ENCODE results near the gene RGS21. TPM values are rescaled to one million over a fixed set of nuclear protein-coding genes. Genes with fewer than 3 reads are reported as not detected.
"Not testable (repeated sequence)": the region's sequence is repeated elsewhere in the genome, so short reads cannot be mapped to it uniquely, and the experiment has no call there.

Gene RGS21
- total and polyA plus RNA-seq, 4 experiments from 2014 or later, result not detected

GRCh38 chr1:192303029-192303428 lies 13.8 kb upstream of the RGS21 start:
- Histone ChIP-seq H3K27me3 (ENCODE audit: insufficient read depth, low read length) (no peaks in the 10 kb centered on the region), H3K27ac (ENCODE audit: low read depth, low read length) (no peak overlapping the region), H3K9me3 (ENCODE audit: control insufficient read depth in 1 of 2, low read length in 2 of 2) (no peaks in the 10 kb centered on the region), H3K36me3 (ENCODE audit: insufficient read depth, low read length) (no peaks in the 10 kb centered on the region), H3K4me1 (ENCODE audit: insufficient read depth, low read length) (no peaks in the 10 kb centered on the region), H3K4me3 (ENCODE audit: low read length in 2 of 2) (no peak overlapping the region)
- ChIA-PET CTCF (ENCODE audit: partially characterized antibody) (no interaction called here), POLR2A (ENCODE audit: partially characterized antibody) (no interaction called here)
- no peak for DNase-seq
- Mint-ChIP-seq H3K27me3 (no peaks in the 10 kb centered on the region), H3K9me3 (peaks cover 0 to 13% (median 8%) of the 10 kb centered on the region in 8 donors), H3K4me1 (no peaks in the 10 kb centered on the region), H3K36me3 (no peaks in the 10 kb centered on the region), H3K4me3 (no peak overlapping the region), H3K27ac (no peak overlapping the region)
- intact Hi-C loops (cut with micrococcal nuclease), result no loop called here

GRCh38 chr1:192308314-192308713 lies 8.5 kb upstream of the RGS21 start:
- H3K9me3 ChIP-seq (ENCODE audit: control insufficient read depth in 1 of 2, low read length in 2 of 2); H3K4me3 Mint-ChIP-seq; H3K27me3 Mint-ChIP-seq; H3K27me3 ChIP-seq (ENCODE audit: insufficient read depth, low read length); H3K4me3 ChIP-seq (ENCODE audit: low read length in 2 of 2); intact Hi-C loops (cut with micrococcal nuclease); POLR2A ChIA-PET (ENCODE audit: partially characterized antibody); H3K27ac ChIP-seq (ENCODE audit: low read depth, low read length); H3K4me1 ChIP-seq (ENCODE audit: insufficient read depth, low read length); CTCF ChIA-PET (ENCODE audit: partially characterized antibody); H3K36me3 Mint-ChIP-seq; H3K27ac Mint-ChIP-seq; H3K36me3 ChIP-seq (ENCODE audit: insufficient read depth, low read length); H3K4me1 Mint-ChIP-seq; DNase-seq: not testable (repeated sequence)
- peaks cover 0 to 24% (median 12%) of the 10 kb centered on the region in 8 donors for H3K9me3 Mint-ChIP-seq

GRCh38 chr1:192311281-192311680 lies 5.5 kb upstream of the RGS21 start:
- Mint-ChIP-seq H3K4me3 (no peak overlapping the region), H3K36me3 (no peaks in the 10 kb centered on the region), H3K27ac (no peak overlapping the region), H3K4me1 (no peaks in the 10 kb centered on the region), H3K27me3 (no peaks in the 10 kb centered on the region), H3K9me3 (peaks cover 0 to 24% (median 12%) of the 10 kb centered on the region in 8 donors)
- intact Hi-C loops (cut with micrococcal nuclease), result no loop called here
- Histone ChIP-seq H3K27ac (ENCODE audit: low read depth, low read length) (no peak overlapping the region), H3K4me1 (ENCODE audit: insufficient read depth, low read length) (no peaks in the 10 kb centered on the region), H3K4me3 (ENCODE audit: low read length in 2 of 2) (no peak overlapping the region), H3K27me3 (ENCODE audit: insufficient read depth, low read length) (no peaks in the 10 kb centered on the region), H3K9me3 (ENCODE audit: control insufficient read depth in 1 of 2, low read length in 2 of 2) (no peaks in the 10 kb centered on the region), H3K36me3 (ENCODE audit: insufficient read depth, low read length) (no peaks in the 10 kb centered on the region)
- CTCF ChIA-PET (ENCODE audit: partially characterized antibody), result no interaction called here
- no peak for DNase-seq
- POLR2A ChIA-PET (ENCODE audit: partially characterized antibody), result no interaction called here

GRCh38 chr1:192327997-192328396 lies 11.2 kb downstream of the RGS21 start:
- H3K27me3 ChIP-seq (ENCODE audit: insufficient read depth, low read length), result no peaks in the 10 kb centered on the region
- no peaks in the 10 kb centered on the region for H3K36me3 ChIP-seq (ENCODE audit: insufficient read depth, low read length)
- H3K27ac ChIP-seq (ENCODE audit: low read depth, low read length), result no peak overlapping the region
- H3K4me1 ChIP-seq (ENCODE audit: insufficient read depth, low read length), result no peaks in the 10 kb centered on the region
- no peaks in the 10 kb centered on the region for H3K9me3 ChIP-seq (ENCODE audit: control insufficient read depth in 1 of 2, low read length in 2 of 2)
- ChIA-PET CTCF (ENCODE audit: partially characterized antibody) (no interaction called here), POLR2A (ENCODE audit: partially characterized antibody) (no interaction called here)
- DNase-seq, result no peak
- Mint-ChIP-seq H3K9me3 (no peaks in the 10 kb centered on the region), H3K27me3 (no peaks in the 10 kb centered on the region), H3K4me1 (no peaks in the 10 kb centered on the region), H3K4me3 (no peak overlapping the region), H3K27ac (no peak overlapping the region), H3K36me3 (no peaks in the 10 kb centered on the region)
- no peak overlapping the region for H3K4me3 ChIP-seq (ENCODE audit: low read length in 2 of 2)
- intact Hi-C loops (cut with micrococcal nuclease), result no loop called here

- intact Hi-C loops (cut with micrococcal nuclease), result no loop called here
- H3K9me3 ChIP-seq (ENCODE audit: control insufficient read depth in 1 of 2, low read length in 2 of 2), result no peaks in the 10 kb centered on the region
- H3K4me1 Mint-ChIP-seq, result no peaks in the 10 kb centered on the region
- CTCF ChIA-PET (ENCODE audit: partially characterized antibody), result no interaction called here
- no peaks in the 10 kb centered on the region for H3K36me3 ChIP-seq (ENCODE audit: insufficient read depth, low read length)
- DNase-seq, result no peak
- POLR2A ChIA-PET (ENCODE audit: partially characterized antibody), result no interaction called here
- H3K27me3 Mint-ChIP-seq, result no peaks in the 10 kb centered on the region
- H3K27ac ChIP-seq (ENCODE audit: low read depth, low read length), result no peak overlapping the region
- no peak overlapping the region for H3K4me3 ChIP-seq (ENCODE audit: low read length in 2 of 2)
- H3K9me3 Mint-ChIP-seq, result no peaks in the 10 kb centered on the region
- no peaks in the 10 kb centered on the region for H3K27me3 ChIP-seq (ENCODE audit: insufficient read depth, low read length)
- H3K4me1 ChIP-seq (ENCODE audit: insufficient read depth, low read length), result no peaks in the 10 kb centered on the region
- no peak overlapping the region for H3K4me3 Mint-ChIP-seq
- no peak overlapping the region for H3K27ac Mint-ChIP-seq
- no peaks in the 10 kb centered on the region for H3K36me3 Mint-ChIP-seq
These were observed 26.1 kb downstream of the RGS21 start for GRCh38 chr1:192342842-192343241.

GRCh38 chr1:192343344-192343743 lies 26.6 kb downstream of the RGS21 start:
- Histone ChIP-seq H3K9me3 (ENCODE audit: control insufficient read depth in 1 of 2, low read length in 2 of 2) (no peaks in the 10 kb centered on the region), H3K27ac (ENCODE audit: low read depth, low read length) (no peak overlapping the region), H3K4me3 (ENCODE audit: low read length in 2 of 2) (no peak overlapping the region), H3K4me1 (ENCODE audit: insufficient read depth, low read length) (no peaks in the 10 kb centered on the region), H3K27me3 (ENCODE audit: insufficient read depth, low read length) (no peaks in the 10 kb centered on the region), H3K36me3 (ENCODE audit: insufficient read depth, low read length) (no peaks in the 10 kb centered on the region)
- Mint-ChIP-seq H3K4me1 (no peaks in the 10 kb centered on the region), H3K36me3 (no peaks in the 10 kb centered on the region), H3K27me3 (no peaks in the 10 kb centered on the region), H3K4me3 (no peak overlapping the region), H3K27ac (no peak overlapping the region), H3K9me3 (no peaks in the 10 kb centered on the region)
- ChIA-PET CTCF (ENCODE audit: partially characterized antibody) (no interaction called here), POLR2A (ENCODE audit: partially characterized antibody) (no interaction called here)
- intact Hi-C loops (cut with micrococcal nuclease), result no loop called here
- no peak for DNase-seq

- no peak for DNase-seq
- ChIA-PET POLR2A (ENCODE audit: partially characterized antibody) (no interaction called here), CTCF (ENCODE audit: partially characterized antibody) (no interaction called here)
- Mint-ChIP-seq H3K36me3 (no peaks in the 10 kb centered on the region), H3K9me3 (no peaks in the 10 kb centered on the region), H3K4me1 (no peaks in the 10 kb centered on the region), H3K27me3 (peaks cover 0 to 1% of the 10 kb centered on the region in 2 donors), H3K27ac (no peak overlapping the region), H3K4me3 (no peak overlapping the region)
- H3K9me3 ChIP-seq (ENCODE audit: control insufficient read depth in 1 of 2, low read length in 2 of 2), result no peaks in the 10 kb centered on the region
- no peaks in the 10 kb centered on the region for H3K27me3 ChIP-seq (ENCODE audit: insufficient read depth, low read length)
- no peak overlapping the region for H3K4me3 ChIP-seq (ENCODE audit: low read length in 2 of 2)
- intact Hi-C loops (cut with micrococcal nuclease), result no loop called here
- no peak overlapping the region for H3K27ac ChIP-seq (ENCODE audit: low read depth, low read length)
- no peaks in the 10 kb centered on the region for H3K36me3 ChIP-seq (ENCODE audit: insufficient read depth, low read length)
- no peaks in the 10 kb centered on the region for H3K4me1 ChIP-seq (ENCODE audit: insufficient read depth, low read length)
These were observed 32.5 kb downstream of the RGS21 start for GRCh38 chr1:192349314-192349713.

- ChIA-PET POLR2A (ENCODE audit: partially characterized antibody) (no interaction called here), CTCF (ENCODE audit: partially characterized antibody) (no interaction called here)
- H3K9me3 Mint-ChIP-seq, result no peaks in the 10 kb centered on the region
- peaks cover 0 to 1% of the 10 kb centered on the region in 2 donors for H3K27me3 Mint-ChIP-seq
- H3K4me3 Mint-ChIP-seq, result no peak overlapping the region
- intact Hi-C loops (cut with micrococcal nuclease), result no loop called here
- no peaks in the 10 kb centered on the region for H3K4me1 ChIP-seq (ENCODE audit: insufficient read depth, low read length)
- DNase-seq, result no peak
- no peaks in the 10 kb centered on the region for H3K4me1 Mint-ChIP-seq
- no peaks in the 10 kb centered on the region for H3K36me3 Mint-ChIP-seq
- no peaks in the 10 kb centered on the region for H3K27me3 ChIP-seq (ENCODE audit: insufficient read depth, low read length)
- H3K27ac Mint-ChIP-seq, result no peak overlapping the region
- no peak overlapping the region for H3K27ac ChIP-seq (ENCODE audit: low read depth, low read length)
- no peaks in the 10 kb centered on the region for H3K9me3 ChIP-seq (ENCODE audit: control insufficient read depth in 1 of 2, low read length in 2 of 2)
- no peaks in the 10 kb centered on the region for H3K36me3 ChIP-seq (ENCODE audit: insufficient read depth, low read length)
- no peak overlapping the region for H3K4me3 ChIP-seq (ENCODE audit: low read length in 2 of 2)
These were observed 33.6 kb downstream of the RGS21 start for GRCh38 chr1:192350356-192350755.
